Small intestine (tissue), 7 donors: ENCODE measurements around the gene TECPR2. TPM values are rescaled to one million over a fixed set of nuclear protein-coding genes. Genes with fewer than 3 reads are reported as not detected.

Experiments used
- DNase-seq, 2 donors: peaks; one replicate each; pipeline versions ENCODE4 v3.0.0 to v3.0.0-alpha.2; 2013
- FAIRE-seq: peaks from 2 replicates; lab custom pipeline; 2012; peaks lifted over from hg19 to GRCh38; lab: Jason Lieb, UNC
- H3K27ac ChIP-seq, 3 donors: one replicate each; pipeline ENCODE4 v1.5.1; 2013; ENCODE audit warnings: low read length in 2 of 3, mild to moderate bottlenecking in 2 of 3, control low read depth in 1 of 3, inconsistent platforms in 1 of 3, low read depth in 1 of 3, moderate library complexity in 1 of 3
- H3K27me3 ChIP-seq, 3 donors: one replicate each; pipeline ENCODE4 v1.6.1; 2013; ENCODE audit warnings: low read length in 3 of 3, inconsistent platforms in 1 of 3; ENCODE audit not compliant: control insufficient read depth in 3 of 3, insufficient read depth in 3 of 3
- H3K36me3 ChIP-seq, 3 donors: one replicate each; pipeline ENCODE4 v1.6.1; 2013; ENCODE audit warnings: low read length in 3 of 3, inconsistent platforms in 1 of 3, low read depth in 1 of 3, mild to moderate bottlenecking in 1 of 3, moderate library complexity in 1 of 3; ENCODE audit not compliant: control insufficient read depth in 3 of 3, insufficient read depth in 2 of 3
- H3K4me1 ChIP-seq, 3 donors: one replicate each; pipeline ENCODE4 v1.6.1; 2013; ENCODE audit warnings: low read length in 2 of 3, inconsistent platforms in 1 of 3, low read depth in 1 of 3, mild to moderate bottlenecking in 1 of 3, moderate library complexity in 1 of 3; ENCODE audit not compliant: control insufficient read depth in 3 of 3, insufficient read depth in 2 of 3
- H3K4me3 ChIP-seq, 3 donors: one replicate each; pipeline ENCODE4 v1.5.1; 2013; ENCODE audit warnings: low read length in 3 of 3, control low read depth in 1 of 3, inconsistent platforms in 1 of 3, low read depth in 1 of 3, mild to moderate bottlenecking in 1 of 3, moderate library complexity in 1 of 3
- H3K9me3 ChIP-seq, 2 donors: one replicate each; pipeline ENCODE4 v1.6.1; 2013; ENCODE audit warnings: low read depth in 1 of 2, low read length in 1 of 2; ENCODE audit not compliant: control insufficient read depth in 2 of 2, insufficient read depth in 1 of 2
- WGBS, 3 donors: extraction: QIAGEN DNeasy Blood & Tissue Kit; methylation state at CpG; one replicate each; pipeline ENCODE4 v1.1.7; 2013; 5-methylcytosine and 5-hydroxymethylcytosine counted together
- polyA plus RNA-seq, 4 donors: library from polyadenylated mRNA; stranded (reverse) in 3 of 4; unstranded in 1 of 4; fragments of 200-250 nt in 3 of 4; fragments of 120-200 nt in 1 of 4; gene quantifications; one replicate each; pipeline versions ENCODE4 v1.2.1 to v1.2.3, GENCODE V29; 2013
- donor health status: healthy with polysubstance abuse.
- donor health status: control.
- donor health status: control.
- donor health status: Bipolar disorder and iron deficiency.
- donor health status: healthy.

The TECPR2 gene
- polyA plus RNA-seq, 4 donors, result 3.2 to 10.6 (median 7.6) TPM

GRCh38 chr14:102418169-102418852 lies 55.6 kb downstream of the TECPR2 start:
- no peak overlapping the region for H3K4me3 ChIP-seq
- H3K27me3 ChIP-seq, result no peaks in the 10 kb centered on the region
- 87 to 88% (median 88%) methylated on average over 14 of the region's 14 CpGs for WGBS, 3 donors
- H3K9me3 ChIP-seq, result no peaks in the 10 kb centered on the region
- H3K4me1 ChIP-seq, result no peaks in the 10 kb centered on the region
- FAIRE-seq, result no peak
- H3K36me3 ChIP-seq, result peaks cover 0 to 48% (median 2%) of the 10 kb centered on the region in 3 donors
- H3K27ac ChIP-seq, result no peak overlapping the region
- no peak for DNase-seq

DNA sequence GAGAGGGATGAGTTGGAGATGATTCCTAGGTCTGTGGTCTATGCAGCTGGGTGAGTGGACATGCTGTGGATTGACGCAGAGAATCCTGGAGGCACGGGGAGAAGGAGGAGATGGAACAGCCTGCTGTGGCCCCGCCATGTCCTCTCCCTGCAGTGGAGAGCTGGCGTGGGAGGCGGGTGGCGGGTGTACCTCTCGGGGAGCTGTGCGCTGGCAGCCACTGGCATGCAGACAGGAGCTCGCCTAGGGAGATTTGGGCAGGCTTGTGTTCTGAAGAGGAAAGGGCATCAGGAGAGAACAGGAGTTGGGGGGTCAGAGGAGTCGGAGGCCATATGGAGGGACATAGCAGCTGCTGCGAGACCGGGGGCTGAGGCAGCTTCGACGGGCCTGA lies 56.1 kb downstream of the TECPR2 start:
- 94 to 95% (median 94%) methylated on average over 14 of the region's 14 CpGs for WGBS, 3 donors
- H3K27me3 ChIP-seq, result no peaks in the 10 kb centered on the region
- H3K4me3 ChIP-seq, result no peak overlapping the region
- no peak overlapping the region for H3K27ac ChIP-seq
- peaks cover 0 to 48% (median 2%) of the 10 kb centered on the region in 3 donors for H3K36me3 ChIP-seq
- H3K9me3 ChIP-seq, result no peaks in the 10 kb centered on the region
- DNase-seq (no peak), FAIRE-seq (no peak)
- H3K4me1 ChIP-seq, result no peaks in the 10 kb centered on the region

GRCh38 chr14:102419276-102419675 lies 56.5 kb downstream of the TECPR2 start:
- Histone ChIP-seq H3K27ac (no peak overlapping the region), H3K36me3 (peaks cover 0 to 48% (median 2%) of the 10 kb centered on the region in 3 donors), H3K27me3 (no peaks in the 10 kb centered on the region), H3K4me1 (no peaks in the 10 kb centered on the region), H3K9me3 (no peaks in the 10 kb centered on the region), H3K4me3 (no peak overlapping the region)
- FAIRE-seq (no peak), DNase-seq (no peak)
- 92 to 94% (median 93%) methylated on average over 11 of the region's 11 CpGs for WGBS, 3 donors

- H3K36me3 ChIP-seq, result peaks cover 0 to 46% (median 2%) of the 10 kb centered on the region in 3 donors
- no peaks in the 10 kb centered on the region for H3K4me1 ChIP-seq
- no peaks in the 10 kb centered on the region for H3K27me3 ChIP-seq
- no peaks in the 10 kb centered on the region for H3K9me3 ChIP-seq
- DNase-seq (no peak), FAIRE-seq (no peak)
- H3K4me3 ChIP-seq, result no peak overlapping the region
- H3K27ac ChIP-seq, result no peak overlapping the region
- 67 to 88% (median 75%) methylated on average over 8 of the region's 8 CpGs for WGBS, 3 donors
Observed at GRCh38 chr14:102419716-102420115, 57.0 kb downstream of the TECPR2 start.

DNA sequence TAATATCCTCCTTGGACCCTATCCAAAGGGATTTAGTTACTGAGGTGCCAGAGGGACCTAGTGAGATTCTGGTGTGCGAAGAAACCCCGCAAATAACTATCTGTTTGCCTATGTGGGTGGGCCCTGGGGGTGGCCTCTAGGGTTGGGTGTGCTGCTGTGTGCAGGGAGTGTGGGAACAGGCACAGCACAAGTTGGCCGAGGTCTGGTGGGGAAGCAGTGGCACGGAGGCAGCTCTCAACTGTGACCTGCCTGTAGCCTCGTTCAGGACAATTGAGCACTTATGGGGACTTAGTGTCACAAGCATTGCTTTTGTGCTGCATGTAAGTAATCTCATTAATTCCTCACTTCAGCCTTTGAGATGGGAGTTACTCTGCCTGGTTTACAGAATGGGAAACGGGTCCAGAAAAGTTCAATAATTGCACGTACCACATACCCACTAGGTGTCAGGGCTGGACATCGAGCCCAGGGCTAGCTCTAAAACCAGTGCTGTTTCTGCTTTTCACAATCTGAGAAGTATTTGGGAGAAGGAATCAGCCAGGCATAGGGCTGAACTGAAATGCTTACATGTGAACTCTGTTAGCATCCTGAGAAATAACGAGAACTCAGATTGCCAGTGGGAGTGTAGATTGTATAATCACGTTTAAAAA lies 58.8 kb downstream of the TECPR2 start:
- no peaks in the 10 kb centered on the region for H3K27me3 ChIP-seq
- H3K4me3 ChIP-seq, result no peak overlapping the region
- FAIRE-seq (no peak), DNase-seq (no peak)
- H3K9me3 ChIP-seq, result no peaks in the 10 kb centered on the region
- H3K4me1 ChIP-seq, result no peaks in the 10 kb centered on the region
- peaks cover 0 to 44% (median 2%) of the 10 kb centered on the region in 3 donors for H3K36me3 ChIP-seq
- no peak overlapping the region for H3K27ac ChIP-seq
- 88 to 90% (median 88%) methylated on average over 10 of the region's 10 CpGs for WGBS, 3 donors

DNA sequence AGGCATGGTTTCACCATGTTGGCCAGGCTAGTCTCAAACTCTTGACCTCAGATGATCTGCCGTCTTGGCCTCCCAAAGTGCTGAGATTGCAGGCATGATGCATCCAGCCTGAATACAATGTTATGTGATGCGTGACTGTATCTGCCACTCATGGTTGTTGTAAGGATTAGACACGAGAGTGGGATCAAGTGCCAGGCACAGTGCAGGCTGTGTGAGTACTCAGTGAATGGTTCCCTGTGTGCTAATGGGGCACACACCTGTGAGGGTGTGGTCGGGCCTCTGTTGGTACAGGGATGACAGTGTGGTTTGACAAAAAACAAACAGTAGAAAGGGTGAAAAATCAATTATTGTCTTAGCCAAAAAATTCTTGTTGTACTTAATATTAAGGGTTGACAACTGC lies 61.8 kb downstream of the TECPR2 start:
- Histone ChIP-seq H3K4me1 (no peaks in the 10 kb centered on the region), H3K27me3 (no peaks in the 10 kb centered on the region), H3K9me3 (no peaks in the 10 kb centered on the region), H3K36me3 (peaks cover 0 to 34% (median 7%) of the 10 kb centered on the region in 3 donors), H3K27ac (no peak overlapping the region), H3K4me3 (no peak overlapping the region)
- 87 to 97% (median 89%) methylated on average over 4 of the region's 4 CpGs for WGBS, 3 donors
- DNase-seq (no peak), FAIRE-seq (no peak)

DNA sequence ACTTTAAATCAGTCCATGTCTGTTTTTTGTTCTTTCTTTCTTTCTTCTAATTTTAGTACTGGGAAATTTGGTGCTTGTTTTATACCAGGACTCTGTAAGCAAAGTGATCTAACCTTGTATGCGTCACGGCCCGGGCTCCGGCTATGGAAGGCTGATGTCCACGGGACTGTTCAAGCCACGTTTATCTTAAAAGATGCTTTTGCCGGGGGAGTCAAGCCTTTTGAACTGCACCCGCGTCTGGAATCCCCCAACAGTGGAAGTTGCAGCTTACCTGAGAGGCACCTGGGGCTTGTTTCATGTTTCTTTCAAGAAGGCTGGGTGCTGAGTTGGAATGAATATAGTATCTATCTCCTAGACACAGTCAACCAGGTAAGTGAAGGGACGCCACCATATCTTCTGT lies 62.2 kb downstream of the TECPR2 start:
- FAIRE-seq, result no peak
- H3K9me3 ChIP-seq, result no peaks in the 10 kb centered on the region

GRCh38 chr14:102426796-102427195 lies 64.1 kb downstream of the TECPR2 start:
- H3K27me3 ChIP-seq, result no peaks in the 10 kb centered on the region
- no peak for FAIRE-seq
- H3K27ac ChIP-seq, result no peak overlapping the region
- H3K4me1 ChIP-seq, result no peaks in the 10 kb centered on the region
- DNase-seq, result no peak
- peaks cover 0 to 31% (median 5%) of the 10 kb centered on the region in 3 donors for H3K36me3 ChIP-seq
- WGBS, 3 donors, result 93 to 97% (median 95%) methylated on average over 6 of the region's 6 CpGs
- H3K9me3 ChIP-seq, result no peaks in the 10 kb centered on the region
- H3K4me3 ChIP-seq, result no peak overlapping the region

More for the DNA sequence above, 62.2 kb downstream of the TECPR2 start:
- H3K4me3 ChIP-seq, result no peak overlapping the region
- H3K4me1 ChIP-seq, result no peaks in the 10 kb centered on the region
- H3K27ac ChIP-seq, result no peak overlapping the region
- WGBS, 3 donors, result 92 to 99% (median 94%) methylated on average over 10 of the region's 10 CpGs
- DNase-seq, result no peak
- peaks cover 0 to 32% (median 7%) of the 10 kb centered on the region in 3 donors for H3K36me3 ChIP-seq
- no peaks in the 10 kb centered on the region for H3K27me3 ChIP-seq
